HUDEP-2 (cell line): ENCODE measurements around the gene SERPINB10.
"Not testable (repeated sequence)": the region's sequence is repeated elsewhere in the genome, so short reads cannot be mapped to it uniquely, and the experiment has no call there.

Source experiments
- DNase-seq, 76 experiments: peaks; one replicate each; lab custom pipeline; 2025; ENCODE audit not compliant: unreplicated experiment in 76 of 76; lab: John Stamatoyannopoulos, UW

The SERPINB10 gene

DNA sequence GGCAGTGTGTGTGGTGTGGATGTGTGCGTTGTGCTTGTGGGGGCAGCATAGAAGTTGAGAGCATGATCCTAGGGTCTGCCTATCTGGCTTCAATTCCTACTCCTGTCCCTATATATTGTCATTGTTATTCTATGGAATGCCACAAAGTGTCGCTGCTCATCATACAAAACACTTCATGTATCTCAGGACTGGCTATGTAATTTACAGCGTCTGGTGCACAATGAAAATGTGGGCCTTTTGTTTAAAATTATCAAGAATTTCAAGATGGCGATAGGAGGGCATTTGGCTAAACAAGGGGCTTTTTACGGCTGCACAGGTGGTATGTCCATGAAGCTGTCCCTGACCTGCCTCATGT, 16.8 kb upstream of the SERPINB10 start:
- peak in 2 of 76 experiments; percentile 8 to 33 for DNase-seq

DNA sequence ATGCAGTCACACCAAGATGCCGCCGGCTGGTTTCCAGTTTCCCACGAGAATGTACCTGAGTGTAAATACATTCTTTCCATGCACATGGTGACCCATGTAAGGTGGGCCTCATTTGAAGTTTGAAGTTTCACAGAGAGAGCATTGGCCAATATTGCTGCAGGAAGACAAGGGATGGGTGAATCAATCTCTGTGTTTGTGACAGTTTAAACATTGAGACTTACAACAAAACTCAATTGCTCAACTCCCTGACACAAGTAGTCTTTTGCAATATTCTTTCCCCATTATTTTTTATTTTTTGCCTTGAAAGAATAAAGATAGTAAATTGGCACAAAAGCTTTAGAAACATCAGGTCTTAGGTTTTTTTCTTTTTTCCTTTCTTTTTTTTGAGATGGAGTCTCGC, 15.2 kb upstream of the SERPINB10 start:
- no peak for DNase-seq

DNA sequence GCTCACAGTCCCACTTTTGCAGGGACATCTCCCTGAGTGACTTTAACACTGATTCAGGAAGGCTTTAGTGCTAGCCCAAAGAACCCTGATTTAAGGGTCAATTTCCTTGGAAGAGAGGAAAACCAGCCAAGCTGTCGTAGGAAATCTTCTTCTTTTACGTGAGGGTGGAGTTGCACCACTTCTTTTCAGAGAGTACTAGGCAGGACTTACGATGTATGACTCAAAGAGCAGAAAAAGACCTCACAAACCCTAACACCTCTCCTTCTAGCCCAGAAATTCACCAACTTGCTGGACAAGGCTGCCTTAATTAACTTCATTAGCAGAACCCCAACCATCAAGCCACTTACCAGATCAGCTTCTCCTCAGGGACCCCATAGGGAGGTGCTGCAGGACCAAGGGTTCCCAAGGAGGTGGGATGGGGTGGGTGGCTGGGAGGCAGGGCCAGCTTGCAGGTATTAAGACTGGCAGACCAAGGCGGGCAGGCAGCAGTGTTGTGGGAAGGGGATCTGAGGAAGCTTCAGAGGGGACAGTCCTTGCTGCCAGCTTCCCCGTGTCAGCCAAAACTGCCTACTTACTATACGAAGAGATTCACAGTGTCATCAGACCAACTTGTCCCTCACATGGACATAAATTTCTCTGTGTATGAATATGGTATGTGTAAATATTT, 13.5 kb upstream of the SERPINB10 start:
- DNase-seq, result no peak

DNA sequence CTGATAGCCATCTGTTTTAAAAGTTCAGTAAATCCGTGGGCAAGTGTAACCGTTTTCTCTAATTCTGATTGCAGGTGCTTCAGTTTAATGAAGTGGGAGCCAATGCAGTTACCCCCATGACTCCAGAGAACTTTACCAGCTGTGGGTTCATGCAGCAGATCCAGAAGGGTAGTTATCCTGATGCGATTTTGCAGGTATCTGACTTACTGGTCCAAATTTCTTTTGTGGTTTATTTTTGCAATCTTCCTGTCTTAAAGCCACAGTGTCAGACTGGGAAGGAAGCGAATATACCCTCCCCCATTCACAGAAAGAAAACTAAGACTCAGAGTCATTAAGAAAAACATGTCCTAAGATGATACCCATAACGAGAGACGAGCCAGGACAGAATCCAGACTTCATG, 12.6 kb upstream of the SERPINB10 start:
- DNase-seq, result no peak

DNA sequence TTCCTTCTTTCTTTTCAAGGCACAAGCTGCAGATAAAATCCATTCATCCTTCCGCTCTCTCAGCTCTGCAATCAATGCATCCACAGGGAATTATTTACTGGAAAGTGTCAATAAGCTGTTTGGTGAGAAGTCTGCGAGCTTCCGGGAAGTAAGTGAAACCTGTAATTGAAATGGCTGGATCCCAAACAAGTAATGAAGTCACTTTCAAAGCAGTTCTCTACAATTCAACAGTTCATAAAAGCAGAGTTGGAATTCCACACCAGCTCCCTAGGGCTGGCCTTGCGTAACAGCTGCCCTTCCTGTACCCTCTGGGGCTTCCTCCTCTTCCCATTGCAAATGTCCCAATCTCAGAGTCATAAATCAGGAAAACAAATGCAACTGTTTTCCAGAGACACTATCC, 10.7 kb upstream of the SERPINB10 start:
- no peak for DNase-seq

DNA sequence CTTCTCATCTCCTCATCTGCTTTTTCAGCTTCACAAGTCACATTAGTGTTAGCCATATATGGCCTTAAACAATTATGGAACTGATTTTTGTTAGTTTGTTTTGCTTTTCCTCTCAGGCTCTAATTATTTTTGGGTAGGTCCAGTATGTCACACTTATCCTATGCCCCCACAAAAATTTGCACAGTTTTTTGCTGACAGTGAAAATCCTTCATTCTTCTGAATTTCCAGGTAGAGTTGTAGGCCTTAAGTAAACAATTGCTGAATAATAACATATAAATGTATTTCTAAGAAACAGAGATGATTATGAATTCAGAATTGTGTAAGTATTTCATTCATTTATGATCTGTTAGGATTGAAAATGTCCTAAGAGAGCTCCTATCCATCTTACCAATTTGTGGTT, 8.6 kb upstream of the SERPINB10 start:
- no peak for DNase-seq

DNA sequence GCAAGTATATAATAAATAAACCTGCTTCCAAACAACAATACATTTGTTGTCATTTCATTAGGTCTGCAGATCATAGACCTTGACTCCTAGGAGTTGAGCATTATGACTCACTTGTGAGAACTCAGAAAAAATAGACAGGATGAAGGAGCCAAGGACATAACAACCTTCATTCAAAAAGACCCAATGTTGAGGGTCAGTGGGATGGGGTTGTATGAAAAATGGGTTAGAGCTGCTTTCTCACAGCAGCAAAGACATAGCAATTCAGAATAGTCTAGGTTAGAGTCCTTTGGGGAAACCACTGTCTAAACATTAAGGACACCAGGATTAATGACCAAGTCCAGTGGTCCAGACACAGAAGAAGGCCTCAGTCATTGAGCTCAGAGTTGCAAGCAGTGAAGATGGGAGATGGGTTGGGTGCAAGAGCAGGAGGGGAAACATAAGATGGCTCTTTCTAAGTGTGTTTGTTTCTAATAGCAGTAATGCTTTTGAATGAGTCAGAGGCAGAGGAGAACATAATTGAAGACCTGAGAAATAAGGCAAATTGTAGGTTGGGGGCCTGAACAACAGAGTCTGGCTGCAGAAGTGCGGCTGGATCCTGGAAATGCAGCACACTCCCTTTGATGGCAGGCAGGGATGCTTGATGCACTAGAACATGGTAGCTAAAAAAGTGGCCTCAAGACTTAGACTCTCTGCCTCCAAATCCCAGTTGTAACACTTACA, 3.7 kb upstream of the SERPINB10 start:
- DNase-seq, result no peak

DNA sequence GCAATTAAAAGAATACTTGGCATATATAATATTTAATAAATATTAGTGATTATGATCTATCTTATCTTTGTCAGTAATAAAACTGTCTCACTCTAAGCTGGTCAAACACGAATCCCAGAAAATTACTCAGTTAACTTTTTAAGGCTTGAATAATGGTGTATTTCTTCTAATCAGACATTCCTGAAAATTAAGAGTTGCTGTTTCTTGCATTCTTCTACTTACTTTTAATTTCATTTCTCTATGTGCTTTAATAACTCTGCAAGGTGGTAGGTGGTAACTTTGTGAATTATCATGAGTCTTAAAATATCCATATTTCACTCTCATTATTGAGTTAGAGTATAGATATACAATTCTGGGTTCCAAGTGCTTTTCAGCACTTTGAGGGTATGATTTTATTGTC, 3.1 kb upstream of the SERPINB10 start:
- no peak for DNase-seq

DNA sequence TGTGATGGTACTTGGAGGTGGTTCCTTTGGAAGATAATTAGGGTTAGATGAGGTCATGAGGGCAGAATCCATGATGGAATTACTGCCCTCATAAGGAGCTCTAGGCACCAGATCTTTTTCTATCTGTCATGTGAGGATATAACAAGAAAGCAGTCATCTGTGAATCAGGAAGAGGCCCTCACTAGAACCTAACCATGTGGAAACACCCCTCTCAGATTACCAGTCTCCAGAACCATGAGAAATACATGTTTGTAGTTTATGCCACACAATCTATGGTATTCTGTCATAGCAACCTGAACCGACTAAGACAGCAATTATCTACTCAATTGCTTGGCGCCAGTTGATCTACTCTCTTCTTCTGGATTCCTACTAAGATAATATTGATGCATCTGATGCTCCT, 2.4 kb upstream of the SERPINB10 start:
- no peak for DNase-seq

DNA sequence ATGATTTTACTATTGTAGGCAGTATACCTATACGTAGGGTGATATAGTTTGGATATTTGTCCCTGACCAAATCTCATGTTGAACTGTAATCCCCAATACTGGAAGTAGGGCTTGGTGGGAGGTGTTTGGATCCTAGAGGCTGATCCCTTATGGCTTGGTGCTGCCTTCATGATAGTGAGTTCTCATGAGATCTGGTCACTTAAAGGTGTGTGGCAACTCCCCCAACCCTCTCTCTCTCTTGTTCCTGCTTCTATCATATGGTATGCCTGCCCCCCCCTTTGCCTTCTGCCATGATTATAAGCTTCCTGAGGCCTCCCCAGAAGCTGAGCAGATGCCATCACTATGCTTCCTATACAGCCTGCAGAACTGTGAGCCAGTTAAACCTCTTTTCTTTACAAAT, 1.7 kb upstream of the SERPINB10 start:
- no peak for DNase-seq

DNA sequence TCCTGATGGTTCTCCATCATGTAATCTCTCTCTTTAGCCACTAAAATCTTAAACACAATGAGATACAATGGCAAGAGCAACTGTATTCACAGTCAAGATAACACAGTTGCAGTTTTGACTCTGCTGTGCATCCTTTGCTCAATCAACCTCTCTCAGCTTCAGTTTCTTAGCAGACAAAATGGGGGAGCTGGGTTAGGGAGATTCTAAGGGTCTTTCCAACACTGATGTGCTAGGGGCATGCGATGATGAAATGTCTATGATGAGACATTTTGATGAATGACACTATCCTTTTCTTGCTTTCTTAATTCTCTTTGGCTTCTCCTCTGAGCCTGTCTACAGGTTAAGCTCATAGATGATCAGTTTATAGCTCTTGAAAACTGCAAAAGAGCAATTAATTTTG, 1.1 kb downstream of the SERPINB10 start:
- no peak for DNase-seq

DNA sequence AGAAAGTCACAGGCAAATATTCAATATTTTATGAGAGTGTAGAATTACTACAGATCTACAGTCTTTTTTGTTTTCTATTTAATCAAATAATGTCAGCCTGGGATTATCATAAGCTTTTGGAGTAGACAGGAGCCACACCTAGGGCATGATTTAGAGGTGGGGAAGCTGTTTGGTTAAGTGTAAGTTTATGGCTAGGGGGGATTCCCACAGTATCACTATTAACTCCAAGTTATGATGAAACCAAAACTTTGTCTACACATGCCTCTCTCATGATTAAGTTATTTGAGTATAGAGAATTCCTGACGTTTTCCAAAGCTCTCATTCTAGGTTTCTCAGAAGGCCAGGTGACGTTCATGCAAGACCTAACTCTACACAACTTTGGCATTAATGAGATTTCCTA, 2.1 kb downstream of the SERPINB10 start:
- DNase-seq, result no peak

DNA sequence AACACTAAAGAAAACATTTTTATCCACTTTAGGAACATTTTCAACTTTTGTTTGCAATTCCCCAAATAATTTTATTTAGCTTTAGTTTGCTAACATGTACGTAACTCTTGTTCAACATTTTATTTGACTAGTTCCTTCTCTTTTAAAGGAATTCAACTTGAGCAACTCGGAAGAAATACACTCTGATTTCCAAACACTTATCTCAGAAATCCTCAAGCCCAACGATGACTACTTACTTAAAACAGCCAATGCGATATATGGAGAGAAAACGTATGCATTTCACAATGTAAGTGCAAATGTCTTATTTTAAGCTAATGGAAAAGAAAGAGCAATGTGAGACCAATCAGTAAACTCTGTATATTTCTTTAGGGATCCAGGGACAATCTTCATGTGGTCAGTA, 10.1 kb downstream of the SERPINB10 start:
- no peak for DNase-seq

DNA sequence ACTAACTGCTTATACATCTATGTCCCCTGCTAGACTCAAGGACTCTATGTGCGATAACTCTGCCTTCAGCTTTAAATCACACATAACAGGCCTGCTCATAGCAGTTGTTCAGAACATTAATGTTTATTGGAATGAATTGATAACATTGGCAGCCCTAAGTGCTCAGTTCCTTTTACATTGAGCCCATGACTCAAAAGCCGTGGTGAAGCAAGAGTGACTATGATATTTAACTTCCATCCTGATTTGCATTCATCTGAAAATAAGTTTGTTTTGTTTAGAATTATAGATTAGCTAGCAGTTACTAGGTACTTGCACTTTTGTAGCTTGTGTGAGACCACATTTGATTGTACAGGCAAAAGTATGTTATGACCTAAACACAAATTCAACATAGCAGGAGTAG, 14.3 kb downstream of the SERPINB10 start:
- no peak for DNase-seq

DNA sequence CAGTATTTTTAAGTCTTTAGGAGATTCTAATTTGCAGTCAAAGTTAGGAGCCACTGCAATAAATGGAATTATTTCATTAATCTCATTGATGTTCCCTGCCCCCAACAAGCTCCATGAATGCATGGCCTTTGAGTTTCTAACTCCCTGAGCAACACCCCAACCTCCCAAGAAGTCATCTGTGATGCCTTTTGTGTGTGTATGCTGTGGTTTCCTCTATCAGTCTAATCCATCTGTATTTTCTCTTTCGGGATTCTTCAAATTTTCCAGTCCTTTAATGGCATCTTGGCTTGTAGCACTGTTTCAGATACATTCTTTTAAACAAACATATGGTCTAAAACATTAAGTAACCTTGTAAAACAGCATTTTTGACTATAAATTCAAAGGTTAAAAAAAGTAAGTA, 16.8 kb downstream of the SERPINB10 start:
- DNase-seq, result no peak

DNA sequence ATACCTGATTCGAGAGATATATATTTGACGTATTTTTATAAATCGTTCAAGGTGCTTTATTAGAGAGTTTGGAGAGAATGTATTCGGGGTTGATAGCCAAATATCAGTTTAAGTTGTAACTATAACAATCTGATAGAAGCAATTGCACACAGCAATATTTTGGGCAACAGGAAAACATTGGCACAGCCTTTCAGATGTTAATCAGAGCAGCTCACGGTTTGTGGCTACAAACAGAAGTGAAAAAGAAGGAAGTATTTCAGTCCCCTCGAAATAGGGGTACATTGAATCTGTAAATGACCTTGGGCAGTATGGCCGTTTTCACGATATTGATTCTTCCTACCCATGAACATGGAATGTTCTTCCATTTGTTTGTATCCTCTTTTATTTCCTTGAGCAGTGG, 20.6 kb downstream of the SERPINB10 start:
- no peak for DNase-seq

DNA sequence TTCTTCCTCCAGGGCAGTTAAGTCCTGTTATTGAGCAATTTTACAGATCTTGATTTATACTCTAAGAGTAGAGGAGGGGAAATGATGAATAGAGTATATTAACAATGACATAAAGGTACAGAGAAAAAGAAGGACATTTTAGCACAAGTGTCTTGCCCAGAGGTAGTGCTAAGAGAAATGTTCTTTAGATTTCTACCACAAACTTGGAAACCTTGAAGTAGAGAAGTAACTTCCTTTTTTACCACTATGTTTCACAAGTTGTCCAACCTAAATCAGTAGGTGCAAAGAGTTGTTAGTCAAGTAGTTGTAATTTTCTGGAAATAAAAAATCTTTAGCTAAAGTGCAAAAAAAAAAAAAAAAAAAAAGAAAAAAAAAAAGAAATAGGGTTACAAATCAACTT, 21.6 kb downstream of the SERPINB10 start:
- DNase-seq, result not testable (repeated sequence)

DNA sequence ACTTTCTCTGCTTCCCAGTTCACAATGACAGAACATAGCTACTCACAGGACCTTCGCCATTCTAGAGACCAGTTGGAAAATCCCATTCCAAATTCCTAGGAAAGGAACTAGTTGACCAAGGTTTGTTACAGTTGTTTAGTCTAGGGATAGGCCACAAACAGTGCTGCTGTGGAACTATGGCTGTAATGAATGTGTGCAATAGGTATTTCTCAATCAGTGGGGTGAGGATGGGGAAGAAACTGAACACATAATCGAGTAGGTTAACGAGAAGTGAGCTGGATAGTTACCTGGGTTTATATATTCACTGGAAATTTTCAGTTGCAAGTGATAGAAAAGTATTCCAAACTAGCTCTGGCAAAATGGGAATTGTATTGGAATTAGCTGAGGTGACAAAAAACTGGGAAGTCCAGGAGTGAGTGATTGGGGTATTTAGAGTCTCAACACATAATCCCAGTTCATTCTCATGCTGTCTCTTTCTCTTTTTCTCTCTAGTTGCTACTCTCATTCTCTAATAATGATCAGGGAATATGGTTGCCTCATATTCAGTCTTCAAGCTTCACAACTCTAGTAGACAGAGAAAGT, 23.1 kb downstream of the SERPINB10 start:
- no peak for DNase-seq

DNA sequence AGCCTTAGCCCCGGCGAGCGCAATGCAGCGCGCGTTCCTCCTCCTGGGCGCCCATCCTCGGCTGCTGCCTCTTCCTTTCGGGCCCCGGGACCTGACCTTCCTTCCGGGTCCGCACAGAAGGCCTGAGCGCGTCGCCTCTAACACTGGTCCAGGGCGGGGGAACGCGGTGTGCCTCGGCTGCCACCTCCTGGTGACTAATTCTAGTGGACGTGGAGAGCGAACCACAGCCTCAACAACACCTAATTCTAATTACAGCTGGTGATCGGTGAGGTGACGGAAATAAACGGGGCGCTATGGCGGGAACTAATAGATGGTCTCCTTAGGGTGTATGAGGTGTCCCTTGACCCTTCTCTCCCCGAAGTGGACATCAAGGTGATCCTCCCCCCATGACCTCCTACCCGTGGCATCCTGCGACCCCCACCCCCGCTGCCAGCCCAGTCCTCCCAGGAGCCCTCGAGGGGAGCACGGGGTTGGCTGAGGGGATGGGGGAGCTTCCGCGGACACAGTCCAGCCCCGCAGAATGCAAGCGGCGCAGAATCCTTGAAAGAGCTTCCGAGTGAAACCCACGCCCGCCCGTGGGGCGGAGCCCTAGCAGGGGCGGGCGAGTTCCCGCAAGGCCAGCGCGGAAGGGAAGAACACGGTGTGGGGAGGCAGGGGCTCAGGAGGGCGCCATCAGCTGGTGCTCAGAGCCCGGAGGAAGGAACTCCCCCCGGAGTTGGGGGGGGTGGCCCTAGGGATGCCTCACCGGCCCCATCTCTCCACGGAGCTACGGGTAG, 28.6 kb downstream of the SERPINB10 start:
- peak in 63 of 76 experiments; percentile 1 to 88 (median 41) for DNase-seq

DNA sequence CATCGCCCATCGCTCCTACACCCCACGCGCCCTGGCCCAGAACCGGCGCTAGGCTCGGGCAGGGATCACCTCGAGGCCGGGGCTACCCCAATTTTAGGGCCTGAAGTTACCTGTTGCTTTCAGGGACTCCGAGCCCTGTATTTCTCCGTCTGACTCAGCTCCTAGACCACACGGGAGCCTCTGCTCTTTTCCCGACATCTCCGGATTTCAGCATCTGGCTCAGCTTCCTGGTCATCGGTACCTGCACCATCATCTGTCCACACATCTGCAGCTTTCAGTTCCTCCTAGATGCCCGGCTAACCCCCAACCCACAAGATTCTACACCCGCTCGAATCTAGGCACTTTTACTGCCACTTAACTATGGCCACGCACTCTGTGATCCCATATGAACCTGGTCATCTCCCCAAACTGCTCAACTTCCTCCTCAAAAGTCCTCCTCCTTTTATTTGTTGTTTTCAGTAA, 29.2 kb downstream of the SERPINB10 start:
- no peak for DNase-seq

DNA sequence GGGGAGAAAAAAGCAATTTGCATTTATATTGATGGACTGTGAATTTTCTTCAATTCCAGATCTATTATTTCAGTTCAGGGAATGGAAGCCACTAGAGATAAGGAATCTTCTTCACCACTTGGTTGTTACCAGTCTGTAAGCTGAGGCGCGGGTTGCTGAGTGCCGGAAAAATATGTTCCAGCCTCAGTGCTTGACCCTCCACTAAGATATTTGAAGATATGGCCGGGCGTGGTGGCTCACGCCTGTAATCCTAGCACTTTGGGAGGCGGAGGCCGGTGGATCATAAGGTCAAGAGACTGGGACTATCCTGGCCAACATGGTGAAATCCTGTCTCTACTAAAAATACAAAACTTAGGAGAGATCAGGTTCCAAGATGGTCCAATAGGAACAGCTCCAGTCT, 32.2 kb downstream of the SERPINB10 start:
- no peak for DNase-seq
